DMS79 treated with DMSO at 0.1 percent for 48 hours (cell line): ENCODE measurements around the gene KCNH2.
"Not testable (repeated sequence)": the region's sequence is repeated elsewhere in the genome, so short reads cannot be mapped to it uniquely, and the experiment has no call there.

Experiments
- DNase-seq: peaks from one replicate; lab custom pipeline; 2025; lab: John Stamatoyannopoulos, UW

The KCNH2 gene

GRCh38 chr7:150978126-150978789 lies at the start of gene KCNH2:
TSS of gene KCNH2 (minus strand) at chr7:150978321. CDS start at chr7:150977913, 408 bp downstream.
- peak; percentile 59 for DNase-seq

- DNase-seq: not testable (repeated sequence)
Measured at GRCh38 chr7:151027728-151028130, 49.6 kb upstream of the KCNH2 start.

GRCh38 chr7:151026771-151027727 lies 48.9 kb upstream of the KCNH2 start:
- DNase-seq: not testable (repeated sequence)

GRCh38 chr7:151025924-151026671 lies 48.0 kb upstream of the KCNH2 start:
- DNase-seq: no peak

- DNase-seq: no peak
Measured at GRCh38 chr7:151024435-151025056, 46.4 kb upstream of the KCNH2 start, which contains the start of gene ATG9B. TSS of gene ATG9B (minus strand) at chr7:151024494. CDS start at chr7:151024423, 71 bp downstream.

GRCh38 chr7:151023232-151023631 lies 45.1 kb upstream of the KCNH2 start:
- DNase-seq: no peak

- DNase-seq: no peak
Measured at GRCh38 chr7:151020231-151020630, 42.1 kb upstream of the KCNH2 start.

- no peak for DNase-seq
Measured at GRCh38 chr7:151019130-151019447, 41.0 kb upstream of the KCNH2 start.

- DNase-seq: no peak
Measured at GRCh38 chr7:151018421-151019129, 40.5 kb upstream of the KCNH2 start.

- DNase-seq: peak; percentile 48
Measured at GRCh38 chr7:151017953-151018420, 39.9 kb upstream of the KCNH2 start.

GRCh38 chr7:151017370-151017952 lies 39.3 kb upstream of the KCNH2 start:
- DNase-seq: no peak

- no peak for DNase-seq
Measured at GRCh38 chr7:151016942-151017341, 38.8 kb upstream of the KCNH2 start.

- no peak for DNase-seq
Measured at GRCh38 chr7:151016505-151016904, 38.4 kb upstream of the KCNH2 start.

GRCh38 chr7:151015967-151016366 lies 37.8 kb upstream of the KCNH2 start:
- no peak for DNase-seq

GRCh38 chr7:151014950-151015349 lies 36.8 kb upstream of the KCNH2 start:
- no peak for DNase-seq

- DNase-seq: no peak
Measured at GRCh38 chr7:151013733-151014497, 35.8 kb upstream of the KCNH2 start.

- DNase-seq: no peak
Measured at GRCh38 chr7:151013356-151013732, 35.2 kb upstream of the KCNH2 start.

GRCh38 chr7:151012911-151013347 lies 34.8 kb upstream of the KCNH2 start:
- no peak for DNase-seq

GRCh38 chr7:151012031-151012692 lies 34.0 kb upstream of the KCNH2 start:
- no peak for DNase-seq
